ENCODE data around the gene FBP2.

DNA sequence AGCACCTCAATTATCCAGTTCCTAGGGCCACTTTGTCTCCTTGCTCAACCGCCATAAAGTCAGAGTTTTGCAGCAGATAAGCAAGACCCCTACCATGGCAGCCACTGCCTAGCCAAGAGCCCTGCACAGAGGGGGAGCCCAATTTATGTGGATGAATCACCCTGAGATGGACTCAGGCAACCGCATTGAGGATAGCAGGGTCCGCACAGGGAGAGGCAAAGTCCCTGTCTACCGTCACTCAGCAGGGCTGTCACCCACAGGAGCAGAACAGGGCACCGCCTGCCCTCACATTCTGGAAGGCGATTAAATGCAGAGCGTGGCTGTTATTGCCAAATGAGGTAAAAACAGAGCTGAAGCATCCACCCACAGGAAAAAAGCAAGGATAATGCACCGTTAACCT lies 1.7 kb downstream of the FBP2 start:
- TF ChIP-seq, protein P1, sequence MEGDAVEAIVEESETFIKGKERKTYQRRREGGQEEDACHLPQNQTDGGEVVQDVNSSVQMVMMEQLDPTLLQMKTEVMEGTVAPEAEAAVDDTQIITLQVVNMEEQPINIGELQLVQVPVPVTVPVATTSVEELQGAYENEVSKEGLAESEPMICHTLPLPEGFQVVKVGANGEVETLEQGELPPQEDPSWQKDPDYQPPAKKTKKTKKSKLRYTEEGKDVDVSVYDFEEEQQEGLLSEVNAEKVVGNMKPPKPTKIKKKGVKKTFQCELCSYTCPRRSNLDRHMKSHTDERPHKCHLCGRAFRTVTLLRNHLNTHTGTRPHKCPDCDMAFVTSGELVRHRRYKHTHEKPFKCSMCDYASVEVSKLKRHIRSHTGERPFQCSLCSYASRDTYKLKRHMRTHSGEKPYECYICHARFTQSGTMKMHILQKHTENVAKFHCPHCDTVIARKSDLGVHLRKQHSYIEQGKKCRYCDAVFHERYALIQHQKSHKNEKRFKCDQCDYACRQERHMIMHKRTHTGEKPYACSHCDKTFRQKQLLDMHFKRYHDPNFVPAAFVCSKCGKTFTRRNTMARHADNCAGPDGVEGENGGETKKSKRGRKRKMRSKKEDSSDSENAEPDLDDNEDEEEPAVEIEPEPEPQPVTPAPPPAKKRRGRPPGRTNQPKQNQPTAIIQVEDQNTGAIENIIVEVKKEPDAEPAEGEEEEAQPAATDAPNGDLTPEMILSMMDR (IDR thresholded peaks at IDR 0.05) = no peak
- no peak for TF ChIP-seq POLR2A (IDR thresholded peaks at IDR 0.05)
